ENCODE data around the gene CBLL1.

- TF ChIP-seq, protein P1, sequence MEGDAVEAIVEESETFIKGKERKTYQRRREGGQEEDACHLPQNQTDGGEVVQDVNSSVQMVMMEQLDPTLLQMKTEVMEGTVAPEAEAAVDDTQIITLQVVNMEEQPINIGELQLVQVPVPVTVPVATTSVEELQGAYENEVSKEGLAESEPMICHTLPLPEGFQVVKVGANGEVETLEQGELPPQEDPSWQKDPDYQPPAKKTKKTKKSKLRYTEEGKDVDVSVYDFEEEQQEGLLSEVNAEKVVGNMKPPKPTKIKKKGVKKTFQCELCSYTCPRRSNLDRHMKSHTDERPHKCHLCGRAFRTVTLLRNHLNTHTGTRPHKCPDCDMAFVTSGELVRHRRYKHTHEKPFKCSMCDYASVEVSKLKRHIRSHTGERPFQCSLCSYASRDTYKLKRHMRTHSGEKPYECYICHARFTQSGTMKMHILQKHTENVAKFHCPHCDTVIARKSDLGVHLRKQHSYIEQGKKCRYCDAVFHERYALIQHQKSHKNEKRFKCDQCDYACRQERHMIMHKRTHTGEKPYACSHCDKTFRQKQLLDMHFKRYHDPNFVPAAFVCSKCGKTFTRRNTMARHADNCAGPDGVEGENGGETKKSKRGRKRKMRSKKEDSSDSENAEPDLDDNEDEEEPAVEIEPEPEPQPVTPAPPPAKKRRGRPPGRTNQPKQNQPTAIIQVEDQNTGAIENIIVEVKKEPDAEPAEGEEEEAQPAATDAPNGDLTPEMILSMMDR (IDR thresholded peaks at IDR 0.05), result no peak
- TF ChIP-seq POLR2A (IDR thresholded peaks at IDR 0.05), result no peak
Measured at GRCh38 chr7:107712025-107712424, 31.9 kb upstream of the CBLL1 start.

Data from Peyer's patch (tissue), 4 donors.